ENCODE data around the gene FAAP20.

The FAAP20 gene

GRCh38 chr1:2196901-2197638 lies 2.5 kb upstream of the FAAP20 start:
- H3K27ac Mint-ChIP-seq: no peak overlapping the region
- no peaks in the 10 kb centered on the region for H3K27me3 Mint-ChIP-seq
- no peaks in the 10 kb centered on the region for H3K36me3 Mint-ChIP-seq (ENCODE audit: low read depth)

GRCh38 chr1:2195785-2196184 lies 1.2 kb upstream of the FAAP20 start:
- no peak overlapping the region for H3K4me3 Mint-ChIP-seq
- no peak overlapping the region for H3K27ac Mint-ChIP-seq
- H3K9me3 Mint-ChIP-seq: no peaks in the 10 kb centered on the region

More at GRCh38 chr1:2196901-2197638, 2.5 kb upstream of the FAAP20 start:
- peaks cover 41% of the 10 kb centered on the region for H3K4me1 Mint-ChIP-seq (ENCODE audit: low read depth)
- H3K9me3 Mint-ChIP-seq: no peaks in the 10 kb centered on the region
- no peak overlapping the region for H3K4me3 Mint-ChIP-seq

GRCh38 chr1:2194898-2195673 lies 514 bp upstream of the FAAP20 start:
- peaks cover 4% of the 10 kb centered on the region for H3K36me3 Mint-ChIP-seq (ENCODE audit: low read depth)
- H3K9me3 Mint-ChIP-seq: no peaks in the 10 kb centered on the region
- H3K27ac Mint-ChIP-seq: peak overlapping the region; percentile 88
- no peaks in the 10 kb centered on the region for H3K27me3 Mint-ChIP-seq
- peaks cover 48% of the 10 kb centered on the region for H3K4me1 Mint-ChIP-seq (ENCODE audit: low read depth)
- H3K4me3 Mint-ChIP-seq: peak overlapping the region; percentile 82

More at GRCh38 chr1:2195785-2196184, 1.2 kb upstream of the FAAP20 start:
- H3K4me1 Mint-ChIP-seq (ENCODE audit: low read depth): peaks cover 47% of the 10 kb centered on the region
- no peaks in the 10 kb centered on the region for H3K27me3 Mint-ChIP-seq
- peaks cover 4% of the 10 kb centered on the region for H3K36me3 Mint-ChIP-seq (ENCODE audit: low read depth)

- no peaks in the 10 kb centered on the region for H3K9me3 Mint-ChIP-seq
- no peaks in the 10 kb centered on the region for H3K27me3 Mint-ChIP-seq
- H3K4me1 Mint-ChIP-seq (ENCODE audit: low read depth): peaks cover 39% of the 10 kb centered on the region
- peak overlapping the region; percentile 49 for H3K27ac Mint-ChIP-seq
- H3K36me3 Mint-ChIP-seq (ENCODE audit: low read depth): peaks cover 4% of the 10 kb centered on the region
- peak overlapping the region; percentile 74 for H3K4me3 Mint-ChIP-seq
Observed at GRCh38 chr1:2193514-2194281, 874 bp downstream of the FAAP20 start.

- H3K4me3 Mint-ChIP-seq: peak overlapping the region; percentile 53
- H3K36me3 Mint-ChIP-seq (ENCODE audit: low read depth): peaks cover 4% of the 10 kb centered on the region
- no peaks in the 10 kb centered on the region for H3K27me3 Mint-ChIP-seq
- H3K9me3 Mint-ChIP-seq: no peaks in the 10 kb centered on the region
- H3K27ac Mint-ChIP-seq: no peak overlapping the region
- H3K4me1 Mint-ChIP-seq (ENCODE audit: low read depth): peaks cover 30% of the 10 kb centered on the region
Observed at GRCh38 chr1:2192031-2192995, 2.3 kb downstream of the FAAP20 start.

GRCh38 chr1:2190491-2190976 lies 4.0 kb downstream of the FAAP20 start:
- Mint-ChIP-seq H3K9me3 (no peaks in the 10 kb centered on the region), H3K27ac (no peak overlapping the region), H3K4me3 (peak overlapping the region; percentile 26), H3K36me3 (ENCODE audit: low read depth) (peaks cover 4% of the 10 kb centered on the region), H3K27me3 (no peaks in the 10 kb centered on the region), H3K4me1 (ENCODE audit: low read depth) (peaks cover 30% of the 10 kb centered on the region)

- H3K4me1 Mint-ChIP-seq (ENCODE audit: low read depth): peaks cover 30% of the 10 kb centered on the region
- H3K9me3 Mint-ChIP-seq: no peaks in the 10 kb centered on the region
- peak overlapping the region; percentile 85 for H3K27ac Mint-ChIP-seq
- peak overlapping the region; percentile 78 for H3K4me3 Mint-ChIP-seq
- peaks cover 4% of the 10 kb centered on the region for H3K36me3 Mint-ChIP-seq (ENCODE audit: low read depth)
- H3K27me3 Mint-ChIP-seq: no peaks in the 10 kb centered on the region
Observed at GRCh38 chr1:2189459-2190425, 4.8 kb downstream of the FAAP20 start.

GRCh38 chr1:2188336-2188735 lies 6.2 kb downstream of the FAAP20 start:
- Mint-ChIP-seq H3K36me3 (ENCODE audit: low read depth) (peaks cover 4% of the 10 kb centered on the region), H3K9me3 (no peaks in the 10 kb centered on the region), H3K27ac (no peak overlapping the region), H3K4me3 (no peak overlapping the region), H3K4me1 (ENCODE audit: low read depth) (peaks cover 29% of the 10 kb centered on the region), H3K27me3 (no peaks in the 10 kb centered on the region)

GRCh38 chr1:2187619-2188018 lies 7.0 kb downstream of the FAAP20 start:
- no peaks in the 10 kb centered on the region for H3K27me3 Mint-ChIP-seq
- H3K4me1 Mint-ChIP-seq (ENCODE audit: low read depth): peaks cover 22% of the 10 kb centered on the region
- H3K9me3 Mint-ChIP-seq: no peaks in the 10 kb centered on the region
- H3K36me3 Mint-ChIP-seq (ENCODE audit: low read depth): peaks cover 4% of the 10 kb centered on the region
- H3K27ac Mint-ChIP-seq: peak overlapping the region; percentile 36
- no peak overlapping the region for H3K4me3 Mint-ChIP-seq

- no peaks in the 10 kb centered on the region for H3K9me3 Mint-ChIP-seq
- H3K27me3 Mint-ChIP-seq: no peaks in the 10 kb centered on the region
- H3K4me1 Mint-ChIP-seq (ENCODE audit: low read depth): peaks cover 17% of the 10 kb centered on the region
- H3K27ac Mint-ChIP-seq: no peak overlapping the region
- H3K36me3 Mint-ChIP-seq (ENCODE audit: low read depth): peaks cover 4% of the 10 kb centered on the region
- no peak overlapping the region for H3K4me3 Mint-ChIP-seq
Observed at GRCh38 chr1:2186901-2187300, 7.7 kb downstream of the FAAP20 start.

- Mint-ChIP-seq H3K27ac (no peak overlapping the region), H3K4me3 (no peak overlapping the region), H3K27me3 (no peaks in the 10 kb centered on the region), H3K9me3 (no peaks in the 10 kb centered on the region), H3K4me1 (ENCODE audit: low read depth) (peaks cover 12% of the 10 kb centered on the region), H3K36me3 (ENCODE audit: low read depth) (no peaks in the 10 kb centered on the region)
Observed at GRCh38 chr1:2185880-2186855, 8.4 kb downstream of the FAAP20 start.

- Mint-ChIP-seq H3K36me3 (ENCODE audit: low read depth) (no peaks in the 10 kb centered on the region), H3K27ac (no peak overlapping the region), H3K27me3 (no peaks in the 10 kb centered on the region), H3K4me3 (no peak overlapping the region), H3K4me1 (ENCODE audit: low read depth) (peaks cover 5% of the 10 kb centered on the region), H3K9me3 (no peaks in the 10 kb centered on the region)
Observed at GRCh38 chr1:2184934-2185333, 9.6 kb downstream of the FAAP20 start.
